ENCODE results near the gene TBC1D24.
"Not testable (repeated sequence)": the region's sequence is repeated elsewhere in the genome, so short reads cannot be mapped to it uniquely, and the experiment has no call there.

TBC1D24 gene

DNA sequence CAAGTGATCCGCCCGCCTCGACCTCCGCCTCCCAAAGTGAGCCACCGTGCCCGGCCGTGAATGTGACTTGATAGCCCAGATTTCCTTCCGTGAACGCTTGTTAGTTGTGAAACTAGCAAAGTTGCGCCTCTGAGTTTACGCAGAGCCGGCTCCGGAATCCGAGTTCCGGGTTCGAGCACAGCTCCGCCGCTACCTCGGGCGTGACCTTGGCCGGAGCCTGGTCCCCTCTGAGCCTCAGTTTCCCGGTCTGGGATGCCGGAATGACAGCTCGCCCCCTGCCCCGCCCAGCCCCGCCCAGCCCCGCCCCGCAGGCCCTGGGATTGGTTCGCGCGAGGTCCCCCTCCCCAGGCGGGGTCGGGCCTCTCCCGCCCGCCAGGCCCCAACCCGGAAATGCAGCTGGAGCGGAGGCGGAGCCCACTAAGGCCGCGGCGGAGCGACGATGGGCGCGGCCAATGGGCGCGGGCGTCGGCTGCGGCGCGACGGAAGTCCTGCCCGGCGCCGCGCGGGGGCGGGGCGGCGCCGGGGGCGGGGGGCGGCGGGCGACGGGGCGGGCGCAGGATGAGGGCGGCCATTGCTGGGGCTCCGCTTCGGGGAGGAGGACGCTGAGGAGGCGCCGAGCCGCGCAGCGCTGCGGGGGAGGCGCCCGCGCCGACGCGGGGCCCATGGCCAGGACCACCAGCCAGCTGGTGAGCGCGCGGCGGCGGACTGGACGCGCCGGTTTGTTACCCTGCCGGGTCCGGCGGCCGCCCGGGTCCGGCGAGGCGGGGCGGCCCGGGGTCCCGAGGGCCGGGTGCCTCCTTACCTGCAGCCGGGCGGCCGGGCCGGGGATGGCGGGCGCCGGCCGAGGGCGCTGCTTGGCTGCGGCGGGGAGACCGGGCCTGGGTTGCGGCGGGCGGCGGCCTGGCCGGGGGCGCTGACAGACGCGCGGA, 62.8 kb downstream of the TBC1D24 start, which contains the start of gene PDPK1:
TSS of gene PDPK1 (plus strand) at position 571 of the 929 bp plus-strand sequence. CDS start at position 663, 92 bp downstream.
- H4K20me1 ChIP-seq: peaks cover 40% of the 10 kb centered on the region
- peak within 1 kb of the TSS; percentile 85 for H3K9ac ChIP-seq
- peak within 1 kb of the TSS; percentile 86 for H3K4me3 ChIP-seq
- H3K27me3 ChIP-seq: no peaks in the 10 kb centered on the region
- peak within 1 kb of the TSS; percentile 87 for H3K4me2 ChIP-seq
- H3K4me1 ChIP-seq: peaks cover 52% of the 10 kb centered on the region
- 0 out of 2 replicates have a peak, but pooled peaks cover 4% of the 10 kb centered on the region for H3K36me3 ChIP-seq
- no peak for TF ChIP-seq Cebpa-rat (IDR thresholded peaks at IDR 0.05)
- H3K27ac ChIP-seq: peak within 1 kb of the TSS; percentile 78
- H3K9me3 ChIP-seq: no peaks in the 10 kb centered on the region

DNA sequence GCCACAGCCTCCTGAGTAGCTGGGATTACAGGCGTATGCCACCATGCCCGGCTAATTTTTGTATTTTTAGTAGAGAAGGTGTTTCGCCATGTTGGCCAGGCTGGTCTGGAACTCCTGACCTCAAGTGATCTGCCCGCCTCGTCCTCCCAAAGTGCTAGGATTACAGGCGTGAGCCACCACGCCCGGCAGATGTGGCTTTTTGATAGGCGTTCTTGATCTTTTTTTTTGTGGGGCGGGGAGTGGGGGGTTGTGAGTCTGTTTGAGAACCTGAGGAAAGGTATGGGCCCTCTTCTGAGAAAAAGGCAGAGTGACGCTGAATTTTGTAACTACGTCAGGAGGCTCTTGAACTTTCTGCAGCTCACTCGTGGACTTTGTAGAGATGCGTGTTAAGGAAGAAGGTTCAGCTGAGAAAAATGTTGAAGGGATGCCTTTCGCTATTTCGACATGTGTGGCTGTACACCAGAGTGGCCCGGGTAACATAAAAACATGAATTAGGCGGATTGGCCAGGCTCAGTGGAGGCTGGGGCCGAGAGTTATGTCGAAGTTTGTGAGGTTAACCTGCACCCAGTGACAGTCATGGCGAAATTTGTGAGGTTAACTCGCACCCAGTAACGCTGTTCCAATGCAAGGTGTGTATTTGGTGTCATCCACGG, 64.4 kb downstream of the TBC1D24 start:
- H3K9me3 ChIP-seq, H3K36me3 ChIP-seq, H3K27ac ChIP-seq, H3K27me3 ChIP-seq: not testable (repeated sequence)
- Histone ChIP-seq H3K4me2 (peak overlapping the region; percentile 87), H3K4me1 (peaks cover 41% of the 10 kb centered on the region), H3K4me3 (peak overlapping the region; percentile 86), H4K20me1 (peaks cover 50% of the 10 kb centered on the region), H3K9ac (peak overlapping the region; percentile 85)

DNA sequence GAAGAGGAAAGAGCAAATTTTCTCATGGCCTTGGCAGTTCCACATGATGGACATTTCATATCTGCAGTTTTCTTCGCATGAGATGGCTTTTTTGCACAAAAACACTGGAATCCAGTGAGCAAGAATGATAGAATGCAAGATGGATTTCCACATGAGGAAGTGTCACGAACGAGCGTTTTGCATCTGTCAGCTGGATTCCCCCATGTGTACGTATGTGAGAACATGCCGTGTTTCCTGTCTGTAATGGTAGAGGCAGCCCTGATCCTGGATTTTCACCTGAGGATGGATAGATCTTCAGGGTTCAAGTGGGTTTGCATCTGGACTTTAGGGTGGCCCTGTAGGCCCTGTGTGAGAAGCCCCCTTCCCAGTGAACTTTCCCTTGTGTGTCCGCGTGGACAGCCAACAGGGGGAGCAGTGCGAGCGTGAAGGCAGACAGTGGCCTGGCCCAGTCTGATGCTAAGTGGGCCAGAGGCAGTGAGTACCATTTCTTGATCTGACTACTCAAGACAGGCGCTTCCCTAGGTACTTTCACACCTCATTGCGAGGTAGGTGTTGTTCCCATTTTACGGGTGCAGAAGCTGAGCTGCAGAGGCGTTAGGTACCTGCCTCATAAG, 65.0 kb downstream of the TBC1D24 start:
- not testable (repeated sequence) for H3K4me3 ChIP-seq, H3K36me3 ChIP-seq, H3K9ac ChIP-seq, H3K9me3 ChIP-seq, H3K27me3 ChIP-seq, H3K27ac ChIP-seq
- Histone ChIP-seq H3K4me2 (peak overlapping the region; percentile 87), H4K20me1 (peaks cover 56% of the 10 kb centered on the region), H3K4me1 (peaks cover 42% of the 10 kb centered on the region)

DNA sequence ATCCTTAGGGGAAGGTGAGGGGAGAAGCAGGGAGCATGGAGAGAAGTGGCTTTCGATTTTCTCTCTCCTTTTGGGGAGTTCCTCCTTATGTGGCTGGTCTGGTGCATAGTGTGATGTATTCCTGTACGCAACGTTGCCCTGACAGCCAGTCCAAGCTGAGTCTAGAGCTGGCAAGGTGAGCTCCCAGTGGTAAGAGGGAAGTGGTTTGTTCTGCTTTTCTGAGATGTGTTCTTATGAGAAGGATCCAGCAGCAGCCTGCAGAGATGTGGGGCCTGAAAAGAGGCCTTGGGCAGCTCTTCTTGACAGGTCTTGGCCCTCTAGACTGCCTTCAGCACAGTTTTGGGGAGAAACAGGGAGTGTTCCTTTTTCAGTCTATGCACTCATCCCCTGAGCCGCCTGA, 66.0 kb downstream of the TBC1D24 start:
- H3K27me3 ChIP-seq, H3K9me3 ChIP-seq, H3K27ac ChIP-seq, H3K36me3 ChIP-seq, H3K9ac ChIP-seq, H3K4me3 ChIP-seq: not testable (repeated sequence)
- H3K4me2 ChIP-seq: peak overlapping the region; percentile 19; the same call in 1 of the 2 replicates
- H4K20me1 ChIP-seq: peaks cover 66% of the 10 kb centered on the region
- H3K4me1 ChIP-seq: peaks cover 51% of the 10 kb centered on the region

DNA sequence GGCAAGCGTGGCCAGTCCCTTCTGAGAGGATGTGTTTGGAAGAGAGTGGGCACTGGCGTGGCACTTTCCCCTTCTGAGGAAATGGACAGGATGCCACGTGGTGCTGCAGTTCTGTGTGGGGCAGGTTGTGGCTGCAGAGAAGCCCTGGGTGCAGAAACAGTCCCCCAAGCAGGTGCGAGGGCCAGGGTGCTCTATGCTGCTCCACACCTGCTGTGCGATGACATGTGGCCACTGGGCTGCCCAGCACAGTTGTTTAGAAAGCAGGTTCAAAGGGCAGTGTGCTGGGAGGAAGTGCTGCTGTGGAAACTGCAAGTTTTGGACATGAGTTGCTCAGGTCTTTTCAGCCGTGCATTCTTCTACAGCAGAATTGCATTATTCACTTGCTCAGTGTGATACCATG, 66.5 kb downstream of the TBC1D24 start:
- Histone ChIP-seq H3K4me1 (peaks cover 54% of the 10 kb centered on the region), H3K4me2 (peak overlapping the region; percentile 19; the same call in 1 of the 2 replicates), H4K20me1 (peaks cover 71% of the 10 kb centered on the region)
- not testable (repeated sequence) for H3K27ac ChIP-seq, H3K4me3 ChIP-seq, H3K27me3 ChIP-seq, H3K9ac ChIP-seq, H3K9me3 ChIP-seq, H3K36me3 ChIP-seq

DNA sequence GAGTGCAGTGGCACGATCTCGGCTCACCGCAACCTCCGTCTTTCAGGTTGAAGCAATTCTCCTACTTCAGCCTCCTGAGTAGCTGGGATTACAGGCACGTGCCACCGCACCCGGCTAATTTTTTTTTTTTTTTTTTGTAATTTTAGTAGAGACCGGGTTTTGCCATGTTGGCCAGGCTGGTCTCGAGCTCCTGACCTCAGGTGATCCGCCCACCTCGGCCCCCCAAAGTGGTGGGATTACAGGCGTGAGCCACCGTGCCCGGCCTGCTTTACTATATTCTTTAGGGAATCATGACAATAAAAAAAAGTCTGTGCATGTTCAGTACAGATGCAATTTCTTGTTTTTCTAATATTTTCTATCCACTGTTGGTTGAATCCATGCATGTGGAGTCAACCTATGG, 68.8 kb downstream of the TBC1D24 start:
- not testable (repeated sequence) for H3K9ac ChIP-seq, H3K27me3 ChIP-seq, H3K27ac ChIP-seq, H3K36me3 ChIP-seq, H3K9me3 ChIP-seq, H3K4me2 ChIP-seq, H3K4me3 ChIP-seq
- peaks cover 46% of the 10 kb centered on the region for H3K4me1 ChIP-seq
- H4K20me1 ChIP-seq: peaks cover 70% of the 10 kb centered on the region

DNA sequence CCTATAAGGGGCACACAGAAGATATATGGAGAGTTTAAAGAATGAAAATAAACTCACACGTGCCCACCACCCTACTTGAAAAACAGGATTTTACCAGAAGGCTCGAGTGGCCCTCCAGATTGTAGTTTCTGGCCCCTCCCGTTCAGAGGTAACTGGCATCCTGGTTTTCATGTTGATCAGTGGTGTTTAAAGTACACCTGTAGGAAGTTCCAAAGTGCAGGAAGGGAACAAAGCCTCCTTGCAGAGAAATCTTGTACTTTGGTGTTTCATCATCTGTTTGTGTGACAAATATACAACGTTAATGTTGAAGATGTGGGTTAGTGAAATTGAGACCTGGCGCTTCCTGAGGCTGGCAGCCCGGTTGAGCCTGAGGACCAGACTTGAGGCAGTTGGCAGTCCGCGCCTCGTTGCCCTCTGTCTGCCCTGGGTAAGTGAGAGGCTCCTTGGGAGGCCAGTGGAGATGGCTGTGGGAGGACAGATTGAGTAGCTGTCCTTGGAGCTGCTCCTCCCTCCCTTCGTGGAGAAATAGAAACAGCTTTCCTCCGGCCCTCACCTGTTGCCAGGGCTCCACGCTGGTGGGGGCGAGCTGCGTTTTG, 75.5 kb downstream of the TBC1D24 start:
- H3K9me3 ChIP-seq, H3K27ac ChIP-seq, H3K36me3 ChIP-seq, H3K9ac ChIP-seq, H3K27me3 ChIP-seq, H3K4me2 ChIP-seq, H3K4me3 ChIP-seq: not testable (repeated sequence)
- H4K20me1 ChIP-seq: peaks cover 20% of the 10 kb centered on the region
- peaks cover 13% of the 10 kb centered on the region; the same call in 1 of the 2 replicates for H3K4me1 ChIP-seq

DNA sequence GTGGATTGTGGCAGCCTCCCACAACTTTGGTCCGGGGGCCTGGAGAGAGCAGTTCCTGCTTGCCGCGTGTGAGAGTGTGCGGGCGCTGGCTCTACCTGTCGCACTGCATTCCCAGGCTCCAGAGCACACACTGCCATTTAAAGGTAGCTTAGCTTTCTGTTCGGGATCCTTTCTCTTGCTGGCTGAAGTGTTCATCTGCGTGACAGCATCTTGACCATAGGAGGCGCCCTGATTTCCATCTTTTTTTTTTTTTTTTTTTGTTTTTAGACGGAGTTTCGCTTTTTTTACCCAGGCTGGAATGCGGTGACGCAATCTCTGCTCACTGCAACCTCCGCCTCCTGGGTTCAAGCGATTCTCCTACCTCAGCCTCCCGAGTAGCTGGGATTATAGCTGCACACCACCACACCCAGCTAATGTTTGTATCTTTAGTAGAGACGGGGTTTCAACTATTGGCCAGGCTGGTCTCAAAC, 76.5 kb downstream of the TBC1D24 start:
- H4K20me1 ChIP-seq, H3K27me3 ChIP-seq, H3K36me3 ChIP-seq, H3K4me2 ChIP-seq, H3K9me3 ChIP-seq, H3K4me1 ChIP-seq, H3K9ac ChIP-seq, H3K4me3 ChIP-seq, H3K27ac ChIP-seq: not testable (repeated sequence)
- 0 out of 2 replicates have a peak, but pooled peaks have one; percentile 22 for TF ChIP-seq Cebpa-rat (IDR thresholded peaks at IDR 0.05)

DNA sequence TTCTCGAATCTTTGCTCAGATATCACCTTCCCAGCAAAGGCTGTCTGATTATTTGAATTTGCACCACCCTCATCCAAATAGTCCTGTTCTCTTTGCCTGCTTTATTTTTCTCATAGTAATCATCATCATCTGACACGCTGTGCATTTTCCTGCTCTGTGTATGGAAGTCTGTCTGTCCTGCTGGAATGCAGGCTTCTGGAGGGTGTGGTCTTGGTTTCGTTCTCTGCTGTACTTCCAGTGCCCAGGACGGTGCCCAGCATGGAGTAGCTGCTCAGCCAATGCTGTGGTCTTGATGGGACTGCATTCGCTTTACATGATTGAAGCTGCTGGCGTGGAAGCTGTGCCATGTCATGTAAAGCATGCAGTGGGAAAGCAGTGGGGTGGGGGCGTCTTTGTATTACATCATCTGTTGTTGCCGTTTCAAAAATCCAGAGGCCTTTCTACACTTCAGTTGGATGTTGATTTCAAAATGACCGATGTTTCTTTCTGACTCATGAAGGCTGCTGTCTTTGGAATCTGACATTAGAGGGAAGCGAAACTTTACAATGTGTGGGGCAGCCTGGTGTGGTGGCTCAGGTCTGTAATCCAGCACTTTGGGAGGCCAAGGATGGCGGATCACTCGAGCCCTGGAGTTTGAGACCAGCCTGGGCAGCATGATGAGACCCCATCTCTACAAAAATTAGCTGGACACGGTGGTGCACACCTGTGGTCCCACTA, 79.9 kb downstream of the TBC1D24 start:
- not testable (repeated sequence) for H3K9me3 ChIP-seq, H3K4me1 ChIP-seq, H4K20me1 ChIP-seq, H3K9ac ChIP-seq, H3K27me3 ChIP-seq, H3K4me2 ChIP-seq, H3K27ac ChIP-seq, H3K4me3 ChIP-seq, H3K36me3 ChIP-seq
